K562 (cell line): ENCODE data around the gene ZBTB33.

Experiments used
- CBX1 ChIP-seq: sonication (generic); IDR thresholded peaks from 2 replicates; pipeline ENCODE4 v1.6.1; 2016; ENCODE audit warnings: antibody characterized with exemption, low read depth, mild to moderate bottlenecking
- CHD4 ChIP-seq: fragments of 200-600 bp; sonication (generic); IDR thresholded peaks from 3 replicates; pipeline ENCODE4 v1.6.1; 2012; ENCODE audit warnings: low read depth, mild to moderate bottlenecking, mixed read lengths, low read length, inconsistent platforms; ENCODE audit not compliant: insufficient read depth, insufficient replicate concordance, poor library complexity, severe bottlenecking
- CTCF ChIP-seq, 3 experiments: IDR thresholded peaks in 2 of 3; conservative IDR thresholded peaks in 1 of 3; 2 replicates each; pipeline ENCODE4 v1.5.1; 2011 to 2012; ENCODE audit warnings: low read length in 3 of 3, mild to moderate bottlenecking in 3 of 3, control low read depth in 2 of 3, improper control_type of control experiment in 1 of 3, inconsistent platforms in 1 of 3, low read depth in 1 of 3, mixed read lengths in 1 of 3, moderate library complexity in 1 of 3; ENCODE audit not compliant: insufficient read depth in 2 of 3
- HBP1 ChIP-seq: fragments of 450-650 bp; formaldehyde crosslinking; IDR thresholded peaks from 2 replicates; pipeline ENCODE4 v1.4.0; 2022; ENCODE audit warnings: missing genetic modification characterization
- HOXB6 ChIP-seq: fragments of 250-450 bp; sonication (Bioruptor Pico); IDR thresholded peaks from 2 replicates; pipeline ENCODE4 v1.5.1; 2022; ENCODE audit warnings: mild to moderate bottlenecking, borderline replicate concordance
- KLF1 ChIP-seq: fragments of 450-650 bp; IDR thresholded peaks from 2 replicates; pipeline ENCODE4 v1.6.1; 2016; ENCODE audit warnings: missing genetic modification characterization, missing compliant biosample characterization
- LEF1 ChIP-seq: fragments of 450-650 bp; IDR thresholded peaks from 2 replicates; pipeline ENCODE4 v1.6.1; 2016; ENCODE audit warnings: mild to moderate bottlenecking
- MYNN ChIP-seq, 2 experiments: sonication (generic); formaldehyde crosslinking in 1 of 2; IDR thresholded peaks; 2 replicates each; pipeline versions ENCODE4 v1.5.0 to v1.6.1; 2016 to 2020; ENCODE audit warnings: antibody characterized with exemption in 1 of 2, missing genetic modification reagents in 1 of 2
- NR2F6 ChIP-seq: fragments of 450-650 bp; formaldehyde crosslinking; IDR thresholded peaks from 2 replicates; pipeline ENCODE4 v1.4.0; 2020; ENCODE audit warnings: mild to moderate bottlenecking
- PKNOX1 ChIP-seq: fragments of 450-650 bp; IDR thresholded peaks from 2 replicates; pipeline ENCODE4 v1.6.1; 2016
- POLR2A ChIP-seq: fragments of 450-650 bp; conservative IDR thresholded peaks from 2 replicates; pipeline ENCODE4 v1.6.1; 2016
- POLR2AphosphoS5 ChIP-seq: IDR thresholded peaks from 2 replicates; pipeline ENCODE4 v1.6.1; 2011; ENCODE audit warnings: mild to moderate bottlenecking, low read depth, low read length, moderate library complexity; ENCODE audit not compliant: control insufficient read depth, insufficient read depth

GRCh38 chrX:120264341-120264740 lies 13.7 kb downstream of the ZBTB33 start:
- TF ChIP-seq CTCF (IDR thresholded peaks at IDR 0.05 in 2 of 3, conservative IDR thresholded peaks at IDR 0.05 in 1 of 3; ENCODE audit: insufficient read depth in 2 of 3, low read depth in 1 of 3, low read length in 3 of 3): no peak
- TF ChIP-seq HOXB6 (CRISPR knock-in tag): no peak
- TF ChIP-seq POLR2AphosphoS5: no peak
- TF ChIP-seq MYNN (IDR thresholded peaks at IDR 0.05): no peak
- no peak for TF ChIP-seq MYNN (CRISPR knock-in tag; IDR thresholded peaks at IDR 0.05)
- no peak for TF ChIP-seq LEF1
- no peak for TF ChIP-seq CHD4
- TF ChIP-seq CBX1: no peak
- no peak for TF ChIP-seq KLF1 (tag)
- no peak for TF ChIP-seq PKNOX1
- no peak for TF ChIP-seq HBP1
- TF ChIP-seq POLR2A: no peak
- TF ChIP-seq NR2F6: no peak
